HepG2 (cell line): Measurements from ENCODE around the gene COQ8A. TPM values are rescaled to one million over a fixed set of nuclear protein-coding genes. Genes with fewer than 3 reads are reported as not detected.
A peak's percentile ranks its signal among the peaks of the same experiment; 100 is the strongest.

Experiments used
- CBX2 ChIP-seq, 2 experiments: fragments of 200-600 bp in 1 of 2; sonication (generic); formaldehyde crosslinking in 1 of 2; IDR thresholded peaks; 2 replicates each; pipeline versions ENCODE4 v1.7.0 to v1.8.1; 2018 to 2022; ENCODE audit warnings: low read depth in 2 of 2, low read length in 1 of 2, mild to moderate bottlenecking in 1 of 2, missing genetic modification reagents in 1 of 2
- CBX5 ChIP-seq: sonication (generic); formaldehyde crosslinking; IDR thresholded peaks from 2 replicates; pipeline ENCODE4 v1.4.0; 2020; ENCODE audit warnings: missing genetic modification reagents, borderline replicate concordance
- EHMT2 ChIP-seq: fragments of 200-600 bp; sonication (generic); IDR thresholded peaks from 2 replicates; pipeline ENCODE4 v1.7.0; 2017; ENCODE audit warnings: antibody characterized with exemption, low read depth, low read length, borderline replicate concordance
- FOXM1 ChIP-seq: sonication (generic); formaldehyde crosslinking; IDR thresholded peaks from 2 replicates; pipeline ENCODE4 v1.5.0; 2020; ENCODE audit warnings: missing genetic modification reagents
- GABPB1 ChIP-seq: IDR thresholded peaks from 2 replicates; pipeline ENCODE4 v1.6.1; 2016; ENCODE audit warnings: mild to moderate bottlenecking, missing genetic modification reagents, moderate library complexity, missing compliant biosample characterization
- HOXA9 ChIP-seq: sonication (generic); formaldehyde crosslinking; IDR thresholded peaks from 2 replicates; pipeline ENCODE4 v1.8.1; 2022; ENCODE audit warnings: missing genetic modification reagents, mild to moderate bottlenecking, moderate library complexity, borderline replicate concordance
- KDM5B ChIP-seq: sonication (generic); formaldehyde crosslinking; IDR thresholded peaks from 2 replicates; pipeline ENCODE4 v1.4.0; 2020; ENCODE audit warnings: missing genetic modification reagents, mild to moderate bottlenecking, borderline replicate concordance
- POLR2G ChIP-seq: fragments of 200-400 bp; formaldehyde crosslinking; IDR thresholded peaks from 2 replicates; pipeline ENCODE4 v1.6.1; 2018; ENCODE audit warnings: mild to moderate bottlenecking, low read depth, low read length, moderate library complexity
- RXRB ChIP-seq: IDR thresholded peaks from 2 replicates; pipeline ENCODE4 v1.6.1; 2016; ENCODE audit warnings: borderline replicate concordance, missing genetic modification reagents, missing compliant biosample characterization
- SRSF9 ChIP-seq: fragments of 200-400 bp; formaldehyde crosslinking; IDR thresholded peaks from 2 replicates; pipeline ENCODE4 v1.6.1; 2018; ENCODE audit warnings: borderline replicate concordance, mild to moderate bottlenecking, low read depth, low read length; ENCODE audit not compliant: insufficient read depth, poor library complexity, severe bottlenecking
- ZBTB37 ChIP-seq: sonication (generic); formaldehyde crosslinking; IDR thresholded peaks from 2 replicates; pipeline ENCODE4 v1.4.0; 2020; ENCODE audit warnings: mild to moderate bottlenecking, missing genetic modification reagents
- ZBTB38 ChIP-seq: sonication (generic); formaldehyde crosslinking; IDR thresholded peaks from 2 replicates; pipeline ENCODE4 v1.5.1; 2020; ENCODE audit warnings: mild to moderate bottlenecking, missing genetic modification reagents
- ZFX ChIP-seq: sonication (generic); formaldehyde crosslinking; IDR thresholded peaks from 2 replicates; pipeline ENCODE4 v1.4.0; 2020; ENCODE audit warnings: mild to moderate bottlenecking, low read depth, missing genetic modification reagents, moderate library complexity
- ZFY ChIP-seq: sonication (generic); formaldehyde crosslinking; IDR thresholded peaks from 2 replicates; pipeline ENCODE4 v1.4.0; 2020; ENCODE audit warnings: missing genetic modification reagents
- ZNF10 ChIP-seq: sonication (generic); formaldehyde crosslinking; IDR thresholded peaks from 2 replicates; pipeline ENCODE4 v1.4.0; 2020; ENCODE audit warnings: mild to moderate bottlenecking, low read depth, missing genetic modification reagents, borderline replicate concordance
- ZNF33A ChIP-seq: sonication (generic); formaldehyde crosslinking; IDR thresholded peaks from 2 replicates; pipeline ENCODE4 v1.5.1; 2020; ENCODE audit warnings: missing genetic modification reagents, mild to moderate bottlenecking, moderate library complexity, borderline replicate concordance
- ZNF510 ChIP-seq: sonication (generic); formaldehyde crosslinking; IDR thresholded peaks from 2 replicates; pipeline ENCODE4 v1.4.0; 2020; ENCODE audit warnings: low read depth, mild to moderate bottlenecking, missing genetic modification reagents
- polyA plus RNA-seq, 8 experiments: library from polyadenylated mRNA; depleted of rRNA in 3 of 8; stranded (reverse) in 7 of 8; unstranded in 1 of 8; fragments of >200 nt; fragmentation: Illumina TruSeq in 4 of 8; extraction: Trizol in 4 of 8; gene quantifications; 2 replicates each; pipeline versions ENCODE4 v1.2.1 to v1.2.3, GENCODE V29; 2011 to 2016; ENCODE audit warnings: low read depth in 4 of 8, missing spikeins in 1 of 8, mixed read lengths in 1 of 8; ENCODE audit not compliant: insufficient read depth in 1 of 8
- total RNA-seq, 5 experiments: library from RNA; depleted of rRNA; stranded (reverse); fragments of >200 nt; fragmentation: Illumina TruSeq; extraction: Trizol; gene quantifications; 2 replicates each; pipeline ENCODE4 v1.2.3, GENCODE V29; 2016; ENCODE audit warnings: low read depth in 1 of 5
- TF ChIP-seq, protein P1 (sequence below): sonication (generic); formaldehyde crosslinking; IDR thresholded peaks from 2 replicates; pipeline ENCODE4 v1.4.0; 2020; ENCODE audit warnings: mild to moderate bottlenecking, missing genetic modification reagents
- TF ChIP-seq, protein P2 (sequence below): sonication (generic); formaldehyde crosslinking; IDR thresholded peaks from 2 replicates; pipeline ENCODE4 v1.5.1; 2020; ENCODE audit warnings: mild to moderate bottlenecking, missing genetic modification reagents, moderate library complexity

COQ8A gene
- total and polyA plus RNA-seq, 2 of the 13 experiments (the other 11 are each of a cell fraction or from before 2014, with no cell fraction given): 60.4 to 88.7 TPM

- peak; percentile 22; the same call in 1 of the 2 replicates for TF ChIP-seq KDM5B
- TF ChIP-seq, protein P1, sequence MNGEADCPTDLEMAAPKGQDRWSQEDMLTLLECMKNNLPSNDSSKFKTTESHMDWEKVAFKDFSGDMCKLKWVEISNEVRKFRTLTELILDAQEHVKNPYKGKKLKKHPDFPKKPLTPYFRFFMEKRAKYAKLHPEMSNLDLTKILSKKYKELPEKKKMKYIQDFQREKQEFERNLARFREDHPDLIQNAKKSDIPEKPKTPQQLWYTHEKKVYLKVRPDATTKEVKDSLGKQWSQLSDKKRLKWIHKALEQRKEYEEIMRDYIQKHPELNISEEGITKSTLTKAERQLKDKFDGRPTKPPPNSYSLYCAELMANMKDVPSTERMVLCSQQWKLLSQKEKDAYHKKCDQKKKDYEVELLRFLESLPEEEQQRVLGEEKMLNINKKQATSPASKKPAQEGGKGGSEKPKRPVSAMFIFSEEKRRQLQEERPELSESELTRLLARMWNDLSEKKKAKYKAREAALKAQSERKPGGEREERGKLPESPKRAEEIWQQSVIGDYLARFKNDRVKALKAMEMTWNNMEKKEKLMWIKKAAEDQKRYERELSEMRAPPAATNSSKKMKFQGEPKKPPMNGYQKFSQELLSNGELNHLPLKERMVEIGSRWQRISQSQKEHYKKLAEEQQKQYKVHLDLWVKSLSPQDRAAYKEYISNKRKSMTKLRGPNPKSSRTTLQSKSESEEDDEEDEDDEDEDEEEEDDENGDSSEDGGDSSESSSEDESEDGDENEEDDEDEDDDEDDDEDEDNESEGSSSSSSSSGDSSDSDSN: peak; percentile 6; the same call in 1 of the 2 replicates
- TF ChIP-seq CBX2 (IDR thresholded peaks at IDR 0.05; ENCODE audit: low read depth, low read length): no peak
- no peak for TF ChIP-seq CBX2 (CRISPR knock-in tag; IDR thresholded peaks at IDR 0.05; ENCODE audit: low read depth)
- no peak for TF ChIP-seq HOXA9
- TF ChIP-seq GABPB1 (CRISPR knock-in tag): no peak
- 0 out of 2 replicates have a peak, but pooled peaks have one; percentile 6 for TF ChIP-seq ZFX (CRISPR knock-in tag)
- TF ChIP-seq ZNF10 (CRISPR knock-in tag): no peak
- no peak for TF ChIP-seq ZNF33A (CRISPR knock-in tag)
- no peak for TF ChIP-seq ZBTB37 (CRISPR knock-in tag)
- TF ChIP-seq SRSF9: no peak
- 0 out of 2 replicates have a peak, but pooled peaks have one; percentile 20 for TF ChIP-seq POLR2G
- no peak for TF ChIP-seq EHMT2
- no peak for TF ChIP-seq FOXM1
- TF ChIP-seq CBX5: no peak
- no peak for TF ChIP-seq RXRB (CRISPR knock-in tag)
- peak; percentile 15; the same call in 1 of the 2 replicates for TF ChIP-seq ZBTB38
- TF ChIP-seq ZFY (CRISPR knock-in tag): peak; percentile 17; the same call in 1 of the 2 replicates
- TF ChIP-seq, protein P2, sequence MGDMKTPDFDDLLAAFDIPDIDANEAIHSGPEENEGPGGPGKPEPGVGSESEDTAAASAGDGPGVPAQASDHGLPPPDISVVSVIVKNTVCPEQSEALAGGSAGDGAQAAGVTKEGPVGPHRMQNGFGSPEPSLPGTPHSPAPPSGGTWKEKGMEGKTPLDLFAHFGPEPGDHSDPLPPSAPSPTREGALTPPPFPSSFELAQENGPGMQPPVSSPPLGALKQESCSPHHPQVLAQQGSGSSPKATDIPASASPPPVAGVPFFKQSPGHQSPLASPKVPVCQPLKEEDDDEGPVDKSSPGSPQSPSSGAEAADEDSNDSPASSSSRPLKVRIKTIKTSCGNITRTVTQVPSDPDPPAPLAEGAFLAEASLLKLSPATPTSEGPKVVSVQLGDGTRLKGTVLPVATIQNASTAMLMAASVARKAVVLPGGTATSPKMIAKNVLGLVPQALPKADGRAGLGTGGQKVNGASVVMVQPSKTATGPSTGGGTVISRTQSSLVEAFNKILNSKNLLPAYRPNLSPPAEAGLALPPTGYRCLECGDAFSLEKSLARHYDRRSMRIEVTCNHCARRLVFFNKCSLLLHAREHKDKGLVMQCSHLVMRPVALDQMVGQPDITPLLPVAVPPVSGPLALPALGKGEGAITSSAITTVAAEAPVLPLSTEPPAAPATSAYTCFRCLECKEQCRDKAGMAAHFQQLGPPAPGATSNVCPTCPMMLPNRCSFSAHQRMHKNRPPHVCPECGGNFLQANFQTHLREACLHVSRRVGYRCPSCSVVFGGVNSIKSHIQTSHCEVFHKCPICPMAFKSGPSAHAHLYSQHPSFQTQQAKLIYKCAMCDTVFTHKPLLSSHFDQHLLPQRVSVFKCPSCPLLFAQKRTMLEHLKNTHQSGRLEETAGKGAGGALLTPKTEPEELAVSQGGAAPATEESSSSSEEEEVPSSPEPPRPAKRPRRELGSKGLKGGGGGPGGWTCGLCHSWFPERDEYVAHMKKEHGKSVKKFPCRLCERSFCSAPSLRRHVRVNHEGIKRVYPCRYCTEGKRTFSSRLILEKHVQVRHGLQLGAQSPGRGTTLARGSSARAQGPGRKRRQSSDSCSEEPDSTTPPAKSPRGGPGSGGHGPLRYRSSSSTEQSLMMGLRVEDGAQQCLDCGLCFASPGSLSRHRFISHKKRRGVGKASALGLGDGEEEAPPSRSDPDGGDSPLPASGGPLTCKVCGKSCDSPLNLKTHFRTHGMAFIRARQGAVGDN: peak; percentile 58; the same call in 1 of the 2 replicates
- no peak for TF ChIP-seq ZNF510 (CRISPR knock-in tag)
Observed at GRCh38 chr1:226994586-226995364, 54.7 kb downstream of the COQ8A start (continued).
